GM12878 (cell line): ENCODE measurements around the gene MRC2. TPM values are rescaled to one million over a fixed set of nuclear protein-coding genes. Genes with fewer than 3 reads are reported as not detected.

ENCODE experiments used
- ASH2L ChIP-seq: fragments of 300-600, 200-600 bp; sonication (generic); IDR thresholded peaks from 2 replicates; pipeline ENCODE4 v1.6.1; 2017; ENCODE audit warnings: low read depth, mild to moderate bottlenecking, borderline replicate concordance
- ATF3 ChIP-seq: IDR thresholded peaks from 2 replicates; pipeline ENCODE4 v1.6.1; 2011; ENCODE audit warnings: low read depth, mild to moderate bottlenecking, low read length, moderate library complexity, borderline replicate concordance; ENCODE audit errors: extremely low read depth
- BACH1 ChIP-seq: fragments of 450-650 bp; IDR thresholded peaks from 2 replicates; pipeline ENCODE4 v1.6.1; 2017; ENCODE audit warnings: mild to moderate bottlenecking, borderline replicate concordance
- CREB1 ChIP-seq: IDR thresholded peaks from 2 replicates; pipeline ENCODE4 v1.6.1; 2012; ENCODE audit warnings: low read depth, mild to moderate bottlenecking, inconsistent platforms
- E2F4 ChIP-seq: IDR thresholded peaks from 2 replicates; pipeline ENCODE4 v1.6.1; 2012; ENCODE audit warnings: low read depth, low read length, improper control_type of control experiment
- EP300 ChIP-seq, 2 experiments: fragments of 150-350 bp in 1 of 2; IDR thresholded peaks; 2 replicates each; pipeline ENCODE4 v1.6.1; 2011 to 2012; ENCODE audit warnings: low read depth in 2 of 2, low read length in 2 of 2, borderline replicate concordance in 1 of 2, improper control_type of control experiment in 1 of 2, inconsistent platforms in 1 of 2; ENCODE audit not compliant: control insufficient read depth in 1 of 2
- GABPA ChIP-seq: IDR thresholded peaks from 2 replicates; pipeline ENCODE4 v1.6.1; 2014; ENCODE audit warnings: antibody characterized with exemption, low read depth, mild to moderate bottlenecking, inconsistent platforms
- IRF4 ChIP-seq: IDR thresholded peaks from 2 replicates; pipeline ENCODE4 v1.6.1; 2011; ENCODE audit warnings: low read depth, low read length
- JUNB ChIP-seq: IDR thresholded peaks from 2 replicates; pipeline ENCODE4 v1.6.1; 2016; ENCODE audit warnings: antibody characterized with exemption, mild to moderate bottlenecking
- KDM1A ChIP-seq: fragments of 200-600 bp; sonication (generic); IDR thresholded peaks from 2 replicates; pipeline ENCODE4 v1.6.1; 2016; ENCODE audit warnings: borderline replicate concordance
- NFIC ChIP-seq: IDR thresholded peaks from 2 replicates; pipeline ENCODE4 v1.6.1; 2012; ENCODE audit warnings: low read depth, mild to moderate bottlenecking, inconsistent platforms, low read length, moderate library complexity
- NRF1 ChIP-seq: conservative IDR thresholded peaks from 2 replicates; pipeline ENCODE4 v1.6.1; 2011; ENCODE audit warnings: mild to moderate bottlenecking, low read depth, low read length, improper control_type of control experiment
- PAX5 ChIP-seq: IDR thresholded peaks from 2 replicates; pipeline ENCODE4 v1.6.1; 2011; ENCODE audit warnings: low read depth, low read length, borderline replicate concordance
- POLR2AphosphoS5 ChIP-seq: IDR thresholded peaks from 2 replicates; pipeline ENCODE4 v1.6.1; 2011; ENCODE audit warnings: mild to moderate bottlenecking, low read length, inconsistent platforms
- RELA ChIP-seq: fragments of 450-650 bp; IDR thresholded peaks from 2 replicates; pipeline ENCODE4 v1.8.0; 2014; ENCODE audit warnings: borderline replicate concordance; ENCODE audit not compliant: partially characterized antibody
- RFX5 ChIP-seq: IDR thresholded peaks from 2 replicates; pipeline ENCODE4 v1.6.1; 2011; ENCODE audit warnings: low read depth, low read length, improper control_type of control experiment
- RUNX3 ChIP-seq: IDR thresholded peaks from 2 replicates; pipeline ENCODE4 v1.6.1; 2012; ENCODE audit warnings: low read length, inconsistent platforms
- SKIL ChIP-seq: fragments of 450-650 bp; IDR thresholded peaks from 2 replicates; pipeline ENCODE4 v1.6.1; 2017; ENCODE audit warnings: mild to moderate bottlenecking, low read depth, inconsistent platforms; ENCODE audit not compliant: poor library complexity, severe bottlenecking
- SMAD1 ChIP-seq: fragments of 450-650 bp; IDR thresholded peaks from 2 replicates; pipeline ENCODE4 v1.6.1; 2018; ENCODE audit warnings: mild to moderate bottlenecking, low read depth; ENCODE audit not compliant: partially characterized antibody
- SMC3 ChIP-seq: IDR thresholded peaks from 2 replicates; pipeline ENCODE4 v1.6.1; 2011; ENCODE audit warnings: low read length, improper control_type of control experiment, borderline replicate concordance
- TBL1XR1 ChIP-seq: IDR thresholded peaks from 2 replicates; pipeline ENCODE4 v1.6.1; 2012; ENCODE audit warnings: low read depth, low read length, improper control_type of control experiment
- TCF12 ChIP-seq: IDR thresholded peaks from 2 replicates; pipeline ENCODE4 v1.6.1; 2011; ENCODE audit warnings: low read depth, mild to moderate bottlenecking, low read length
- ZBED1 ChIP-seq: IDR thresholded peaks from 2 replicates; pipeline ENCODE4 v1.6.1; 2016; ENCODE audit warnings: borderline replicate concordance
- ZNF274 ChIP-seq: IDR thresholded peaks from one replicate; pipeline ENCODE4 v1.8.0; 2011; ENCODE audit not compliant: insufficient read length, insufficient read depth
- polyA plus RNA-seq, 11 experiments: library from polyadenylated mRNA; depleted of rRNA in 4 of 11; unstranded in 6 of 11; stranded (reverse) in 5 of 11; fragments of >200 nt; fragmentation: Nextera tagmentation in 4 of 11; fragmentation: Illumina TruSeq in 1 of 11; extraction: Ambion mirVana in 4 of 11; extraction: Trizol in 1 of 11; gene quantifications; 1 replicate in 1 of 11; 2 replicates in 10 of 11; pipeline versions ENCODE4 v1.2.1 to v1.2.3, GENCODE V29; 2011 to 2016; ENCODE audit warnings: inconsistent platforms in 2 of 11, missing spikeins in 2 of 11, low read depth in 1 of 11
- total RNA-seq, 4 experiments: library from RNA; depleted of rRNA in 3 of 4; stranded (reverse); fragments of >200 nt in 3 of 4; fragmentation: Illumina TruSeq in 1 of 4; extraction: Trizol in 1 of 4; gene quantifications; 2 replicates each; pipeline versions ENCODE4 v1.2.1 to v1.2.3, GENCODE V29; 2013 to 2021
- TF ChIP-seq, protein P1 (sequence below): IDR thresholded peaks from 2 replicates; pipeline ENCODE4 v1.6.1; 2011; ENCODE audit warnings: low read depth, low read length, improper control_type of control experiment, borderline replicate concordance
- TF ChIP-seq, protein P2 (sequence below): fragments of 450-650 bp; IDR thresholded peaks from 2 replicates; pipeline ENCODE4 v1.6.1; 2016; ENCODE audit warnings: mild to moderate bottlenecking

MRC2 gene
- total and polyA plus RNA-seq, 10 of the 15 experiments (the other 5 are each of a cell fraction or from before 2014, with no cell fraction given), result 0.04 to 0.96 (median 0.30) TPM; not detected in 1

- TF ChIP-seq TBL1XR1 (peak; percentile 97), KDM1A (no peak), NRF1 (no peak), POLR2AphosphoS5 (no peak), SMC3 (no peak; the same call in 1 of the 2 replicates), ATF3 (no peak), RFX5 (no peak), ZNF274 (no peak), BACH1 (no peak), EP300 (IDR thresholded peaks at IDR 0.05; ENCODE audit: borderline replicate concordance in 1 of 2, control insufficient read depth in 1 of 2, low read depth in 2 of 2, low read length in 2 of 2) (peak in 1 of 2 experiments; percentile 61; a peak in 1 of 4 replicates), PAX5 (peak; percentile 63; the same call in 1 of the 2 replicates), SMAD1 (no peak), ASH2L (no peak), IRF4 (peak; percentile 90), NFIC (peak; percentile 92), RUNX3 (peak; percentile 98), RELA (peak; percentile 49), E2F4 (no peak), SKIL (peak; percentile 87), ZBED1 (peak; percentile 91), TCF12 (peak; percentile 51; the same call in 1 of the 2 replicates), CREB1 (peak; percentile 75), GABPA (peak; percentile 50), JUNB (peak; percentile 54; the same call in 1 of the 2 replicates)
- TF ChIP-seq, protein P1, sequence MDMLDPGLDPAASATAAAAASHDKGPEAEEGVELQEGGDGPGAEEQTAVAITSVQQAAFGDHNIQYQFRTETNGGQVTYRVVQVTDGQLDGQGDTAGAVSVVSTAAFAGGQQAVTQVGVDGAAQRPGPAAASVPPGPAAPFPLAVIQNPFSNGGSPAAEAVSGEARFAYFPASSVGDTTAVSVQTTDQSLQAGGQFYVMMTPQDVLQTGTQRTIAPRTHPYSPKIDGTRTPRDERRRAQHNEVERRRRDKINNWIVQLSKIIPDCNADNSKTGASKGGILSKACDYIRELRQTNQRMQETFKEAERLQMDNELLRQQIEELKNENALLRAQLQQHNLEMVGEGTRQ, result no peak; the same call in 1 of the 2 replicates
- TF ChIP-seq, protein P2, sequence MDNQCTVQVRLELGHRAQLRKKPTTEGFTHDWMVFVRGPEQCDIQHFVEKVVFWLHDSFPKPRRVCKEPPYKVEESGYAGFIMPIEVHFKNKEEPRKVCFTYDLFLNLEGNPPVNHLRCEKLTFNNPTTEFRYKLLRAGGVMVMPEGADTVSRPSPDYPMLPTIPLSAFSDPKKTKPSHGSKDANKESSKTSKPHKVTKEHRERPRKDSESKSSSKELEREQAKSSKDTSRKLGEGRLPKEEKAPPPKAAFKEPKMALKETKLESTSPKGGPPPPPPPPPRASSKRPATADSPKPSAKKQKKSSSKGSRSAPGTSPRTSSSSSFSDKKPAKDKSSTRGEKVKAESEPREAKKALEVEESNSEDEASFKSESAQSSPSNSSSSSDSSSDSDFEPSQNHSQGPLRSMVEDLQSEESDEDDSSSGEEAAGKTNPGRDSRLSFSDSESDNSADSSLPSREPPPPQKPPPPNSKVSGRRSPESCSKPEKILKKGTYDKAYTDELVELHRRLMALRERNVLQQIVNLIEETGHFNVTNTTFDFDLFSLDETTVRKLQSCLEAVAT, result no peak
Observed at GRCh38 chr17:62724398-62725146, 97.1 kb downstream of the MRC2 start (continued).
